HPDE6-E6E7 (cell line): Measurements from ENCODE around the gene AIPL1.

Source experiments
- DNase-seq: peaks from one replicate; pipeline ENCODE4 v3.0.0; 2011; ENCODE audit warnings: missing footprints; ENCODE audit errors: extremely low spot score

Gene AIPL1

DNA sequence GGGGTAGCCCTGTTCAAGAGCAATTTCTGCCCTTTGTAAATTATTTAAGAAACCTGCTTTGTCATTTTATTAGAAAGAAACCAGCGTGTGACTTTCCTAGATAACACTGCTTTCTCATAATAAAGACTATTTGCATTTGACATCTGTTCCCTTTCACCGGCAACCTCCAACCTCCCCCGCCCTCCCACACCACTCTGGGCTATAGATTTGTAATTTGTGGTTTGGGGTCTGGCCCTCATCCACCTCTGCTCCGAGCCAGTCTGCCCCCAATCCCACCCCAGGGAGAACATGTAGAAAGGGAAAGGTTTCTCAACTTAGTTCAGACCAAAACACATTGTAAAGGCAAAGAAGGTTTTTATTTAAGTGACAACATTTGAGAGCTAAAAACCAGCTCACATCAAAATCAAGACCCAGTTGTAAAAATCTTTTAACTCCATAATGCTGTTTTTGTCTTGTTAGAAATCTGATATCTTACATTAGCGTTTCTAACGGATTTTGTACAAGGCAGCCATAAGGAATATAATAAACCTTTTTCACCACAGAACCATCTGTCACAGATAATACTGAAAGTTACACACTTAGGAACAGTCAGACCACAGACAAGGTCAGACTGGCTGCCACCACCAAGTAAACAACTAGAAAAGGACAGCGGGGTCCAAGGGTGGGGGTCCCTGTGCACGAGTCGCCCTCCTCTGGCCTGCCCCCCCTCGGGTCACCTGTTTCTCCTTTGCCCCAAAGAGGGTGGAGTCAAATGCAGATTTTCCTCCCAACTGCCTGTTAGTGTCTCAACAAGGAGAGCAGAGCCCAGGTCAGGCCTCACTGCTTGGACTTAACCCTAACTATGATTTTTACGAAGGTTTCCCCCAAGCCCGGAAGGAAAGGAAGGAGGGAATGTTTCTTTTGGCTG lies 16.3 kb upstream of the AIPL1 start:
- no peak for DNase-seq

DNA sequence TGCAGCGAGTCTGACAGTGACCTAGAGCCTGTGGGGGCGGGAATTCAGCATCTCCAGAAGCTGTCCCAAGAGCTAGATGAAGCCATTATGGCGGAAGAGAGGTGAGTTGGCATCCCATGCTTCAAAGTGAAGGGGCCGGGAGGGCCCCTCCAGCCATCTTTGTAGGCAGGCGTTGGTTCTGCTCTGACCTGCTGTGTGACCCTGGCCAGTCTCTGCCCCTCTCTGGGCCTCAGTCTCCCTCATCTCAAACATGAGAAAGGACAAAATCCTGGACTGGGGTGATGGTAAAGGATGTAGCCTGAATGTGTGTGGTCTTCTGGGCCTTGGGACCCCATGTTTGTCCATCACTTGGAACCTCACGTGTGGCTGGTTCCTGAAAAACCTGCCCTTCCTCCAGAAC lies 14.4 kb upstream of the AIPL1 start:
- no peak for DNase-seq

DNA sequence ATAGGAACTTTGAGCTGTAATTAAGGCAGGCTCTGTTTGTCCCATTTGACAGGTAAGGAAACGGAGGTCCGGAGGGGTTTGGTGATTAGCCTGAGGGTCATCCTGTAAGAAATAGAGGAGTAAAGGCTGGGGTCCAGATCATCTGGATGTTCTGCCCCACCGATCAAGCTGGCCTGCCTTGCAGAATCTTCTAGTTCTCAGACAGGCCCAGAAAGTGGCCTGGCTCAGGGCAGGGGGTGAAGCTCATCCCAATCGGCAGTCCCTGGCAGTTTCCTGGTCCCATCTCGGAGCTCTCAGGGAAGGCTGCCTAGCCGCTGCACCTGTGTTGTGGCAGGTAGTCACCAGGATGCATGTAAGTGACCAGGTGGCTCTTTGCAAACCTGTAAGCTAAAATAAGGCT lies 13.6 kb upstream of the AIPL1 start:
- DNase-seq: no peak

DNA sequence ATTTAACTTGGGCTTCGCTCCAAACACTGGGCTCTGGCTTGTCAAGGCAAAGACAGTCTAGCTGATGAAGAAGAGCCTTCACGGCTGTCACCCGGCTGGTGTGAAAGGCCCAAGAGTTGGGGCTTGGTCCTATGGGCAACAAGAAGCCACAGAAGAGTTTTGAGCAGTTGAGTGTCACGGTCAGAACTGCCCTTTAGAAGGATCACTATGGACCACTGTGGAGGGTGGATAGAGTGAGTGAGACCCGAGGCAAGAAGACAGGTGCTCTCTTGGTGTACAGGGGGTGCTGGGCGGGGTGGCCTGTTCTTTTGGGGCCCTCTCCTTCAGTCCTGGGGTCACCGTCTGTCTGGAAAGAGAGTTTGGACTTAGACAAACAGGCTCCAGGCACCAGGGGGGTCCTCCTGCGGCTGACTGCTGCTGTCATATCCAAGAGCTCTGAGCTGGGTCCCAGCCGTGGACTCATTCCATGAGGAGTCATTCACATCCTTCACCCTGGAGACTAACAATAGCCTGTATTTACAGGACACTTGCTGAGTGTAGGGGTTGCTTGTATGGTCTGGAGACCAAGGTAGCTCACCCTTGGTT lies 11.7 kb upstream of the AIPL1 start:
- no peak for DNase-seq

DNA sequence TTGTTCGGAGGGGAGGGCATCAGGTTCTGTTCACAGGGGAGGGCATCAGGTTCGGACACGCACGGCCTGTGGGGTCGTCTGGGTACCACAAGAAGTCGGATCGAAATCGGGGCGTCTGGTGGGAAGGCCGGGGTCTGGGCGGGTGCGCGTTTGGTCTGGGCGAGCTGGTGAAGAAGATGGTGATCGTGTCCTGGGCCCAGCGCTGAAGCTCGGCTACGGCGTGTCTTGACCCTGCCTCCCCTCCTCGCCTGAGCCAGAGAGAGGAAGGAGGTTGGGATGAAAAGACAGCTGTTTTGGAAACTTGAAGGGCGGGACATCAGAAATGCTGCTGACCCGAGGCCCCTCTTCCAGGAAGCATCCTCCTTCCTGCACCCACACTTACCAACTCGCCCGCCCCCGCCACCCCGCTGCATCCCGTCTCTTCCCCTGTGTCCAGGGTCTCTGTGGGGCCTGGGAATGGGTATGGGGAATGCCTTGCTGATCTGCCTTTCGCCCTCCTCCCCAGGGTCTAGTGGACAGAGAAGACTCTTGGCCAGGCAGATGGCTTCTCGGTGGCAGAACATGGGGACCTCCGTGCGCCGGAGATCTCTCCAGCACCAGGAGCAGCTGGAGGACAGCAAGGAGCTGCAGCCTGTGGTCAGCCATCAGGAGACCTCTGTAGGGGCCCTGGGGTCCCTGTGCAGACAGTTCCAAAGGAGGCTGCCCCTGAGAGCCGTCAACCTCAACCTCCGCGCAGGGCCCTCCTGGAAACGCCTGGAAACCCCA lies 9.8 kb upstream of the AIPL1 start:
- DNase-seq: no peak

DNA sequence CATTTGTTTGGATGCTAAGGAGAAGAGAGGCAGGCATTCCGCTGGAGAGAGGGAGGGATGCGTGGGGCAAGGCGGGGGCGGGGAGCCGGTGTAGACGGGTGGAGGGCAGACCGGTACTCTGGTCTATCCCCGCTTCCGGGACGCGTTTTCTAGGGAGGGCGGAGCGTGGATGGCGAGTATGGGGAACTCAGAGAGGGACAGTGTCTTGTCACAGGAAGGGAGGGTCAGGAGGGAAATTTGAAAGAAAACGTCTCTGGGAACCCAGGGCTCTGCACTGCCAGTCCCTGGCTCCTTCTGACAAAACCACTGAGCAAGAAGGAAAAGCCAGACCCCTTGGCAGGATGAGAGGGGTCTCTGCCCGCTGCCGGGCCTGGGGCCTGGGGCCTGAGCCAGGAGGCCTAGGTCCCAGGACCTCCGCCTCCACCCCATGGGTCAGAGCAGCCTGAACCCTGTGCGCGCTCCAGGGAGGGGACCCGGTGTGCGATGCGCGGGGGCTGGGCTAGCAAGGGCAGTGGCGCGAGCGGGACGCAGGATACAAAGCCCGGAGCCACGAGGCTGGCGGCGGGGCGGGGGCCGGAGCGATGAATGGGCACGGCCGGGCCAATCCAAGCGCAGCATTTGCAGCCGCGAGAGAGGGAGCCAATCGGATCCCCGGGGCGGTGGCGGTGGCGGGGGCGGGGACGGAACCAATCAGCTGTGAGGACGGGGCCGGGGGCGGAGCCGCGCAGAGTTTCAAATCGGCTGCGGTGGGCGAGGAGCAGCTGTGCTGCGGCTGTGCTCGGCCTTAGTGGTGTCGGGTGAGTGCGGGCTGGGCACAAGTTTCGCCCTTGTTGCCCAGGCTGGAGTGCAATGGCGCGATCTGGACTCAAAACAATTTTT lies 9.0 kb upstream of the AIPL1 start, which contains the start of gene PIMREG:
TSS of gene PIMREG (plus strand) at position 764 of the 879 bp plus-strand sequence. CDS start 656 bp downstream, outside the sequence.
- peak; percentile 95 for DNase-seq

DNA sequence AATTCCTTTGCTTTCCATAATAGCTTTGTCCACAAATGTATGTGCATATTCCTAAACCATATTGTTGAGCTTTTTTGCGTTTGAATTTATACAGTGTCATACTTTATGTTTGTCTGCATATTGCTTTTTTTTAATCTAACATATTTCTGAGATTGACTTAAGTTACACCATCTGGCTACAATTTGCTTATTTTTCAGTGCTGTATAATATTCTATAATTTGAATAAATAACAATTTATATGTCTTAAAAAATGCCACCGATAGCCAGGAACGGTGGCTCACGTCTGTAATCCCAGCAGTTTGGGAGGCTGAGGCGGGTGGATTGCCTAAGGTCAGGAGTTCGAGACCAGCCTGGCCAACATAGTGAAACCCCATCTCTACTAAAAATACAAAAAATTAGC lies 7.9 kb upstream of the AIPL1 start:
- no peak for DNase-seq

DNA sequence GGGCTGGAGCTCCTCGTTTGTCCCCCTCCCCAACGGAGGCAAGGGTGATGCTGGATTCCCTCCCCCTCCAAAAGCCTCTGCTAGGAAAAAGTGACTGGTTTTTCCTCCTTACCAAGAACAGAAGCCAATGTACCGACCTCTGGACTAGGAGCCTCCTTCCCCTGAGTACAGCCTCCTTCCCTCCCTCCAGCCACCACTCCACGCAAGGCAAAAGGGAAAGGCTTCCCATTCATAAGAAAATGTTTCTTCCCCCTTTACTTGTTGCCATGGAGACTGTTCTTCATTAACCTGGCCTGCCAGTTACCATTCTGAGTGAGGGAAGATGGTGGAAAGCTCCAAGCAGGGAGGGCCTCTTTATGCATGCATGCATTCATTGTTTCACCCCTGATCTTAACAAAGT lies 5.0 kb upstream of the AIPL1 start:
- no peak for DNase-seq

DNA sequence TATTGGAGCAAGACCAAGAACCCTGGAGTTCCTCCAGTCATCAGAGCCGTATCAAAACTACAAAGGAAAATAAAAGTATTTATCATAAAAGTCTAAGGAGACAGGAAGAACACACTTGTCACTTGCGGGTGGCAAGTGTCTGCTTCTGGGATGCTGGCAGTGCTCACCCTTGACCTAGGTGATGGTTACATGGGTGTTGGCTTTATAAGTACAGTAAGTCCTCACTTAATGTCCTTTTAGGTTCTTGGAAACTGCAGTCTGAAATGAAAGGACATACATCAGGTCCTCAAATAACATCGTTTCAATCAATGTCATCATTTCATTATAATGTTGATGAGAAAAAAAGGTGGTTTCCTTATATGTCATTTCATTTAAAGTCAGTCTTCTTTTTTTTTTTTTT lies 3.0 kb upstream of the AIPL1 start:
- DNase-seq: no peak

DNA sequence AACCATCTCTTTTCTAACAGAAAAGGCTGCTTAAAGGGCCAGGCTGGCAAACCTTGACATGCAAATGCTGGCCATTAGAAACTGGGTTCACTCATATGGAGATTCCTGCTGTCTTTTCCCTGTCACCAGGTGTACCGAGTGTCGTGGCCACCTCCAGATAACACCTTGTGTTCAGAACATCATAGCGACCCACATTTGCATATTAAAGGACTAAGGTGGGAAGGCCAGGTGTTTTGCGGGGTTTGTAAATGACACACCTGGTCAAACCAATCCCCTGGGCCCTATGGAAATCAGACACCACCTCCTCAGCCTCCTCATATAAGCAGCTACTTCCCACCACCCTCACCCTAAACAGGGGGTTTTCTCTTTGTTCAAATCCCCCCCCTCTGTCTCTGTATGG lies 2.5 kb upstream of the AIPL1 start:
- DNase-seq: no peak

DNA sequence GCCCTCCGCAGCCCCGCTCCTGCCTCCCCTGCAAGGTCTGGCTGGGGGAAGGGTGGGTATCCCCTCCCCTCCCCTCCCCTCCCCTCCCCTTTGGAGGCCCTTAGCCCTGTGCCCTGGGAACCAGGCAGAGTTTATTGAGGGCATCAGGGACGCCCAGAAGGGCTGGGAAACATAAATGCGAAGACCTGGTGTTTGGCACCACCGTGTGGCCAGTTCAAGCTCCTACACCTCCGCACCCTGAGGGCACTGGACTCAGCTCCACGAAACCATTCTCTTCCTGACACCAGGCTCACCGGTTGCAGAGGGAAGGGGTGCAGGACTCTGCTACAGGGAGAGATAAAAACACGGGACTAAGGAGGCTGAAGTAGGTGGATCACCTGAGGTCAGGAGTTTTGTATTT lies 1.0 kb upstream of the AIPL1 start:
- peak; percentile 80 for DNase-seq

DNA sequence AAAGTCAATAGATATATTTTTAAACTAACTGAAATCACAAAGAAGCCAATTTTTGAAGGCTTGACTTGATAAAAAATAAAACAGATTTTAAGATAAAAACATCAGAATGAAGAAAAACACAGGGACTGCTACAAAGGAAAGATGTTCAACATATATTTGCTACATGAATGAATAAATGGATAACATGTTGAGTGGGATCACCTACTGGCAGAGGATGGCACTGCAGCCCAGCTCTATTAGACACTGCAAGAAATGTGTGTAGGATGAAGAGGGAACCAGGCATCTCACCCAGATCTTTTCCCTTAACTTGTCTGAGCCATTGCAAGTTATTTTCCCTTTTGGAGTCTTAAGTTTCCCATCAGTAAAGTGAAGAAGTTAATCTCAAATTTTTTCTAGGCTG lies 4.2 kb downstream of the AIPL1 start:
- no peak for DNase-seq

DNA sequence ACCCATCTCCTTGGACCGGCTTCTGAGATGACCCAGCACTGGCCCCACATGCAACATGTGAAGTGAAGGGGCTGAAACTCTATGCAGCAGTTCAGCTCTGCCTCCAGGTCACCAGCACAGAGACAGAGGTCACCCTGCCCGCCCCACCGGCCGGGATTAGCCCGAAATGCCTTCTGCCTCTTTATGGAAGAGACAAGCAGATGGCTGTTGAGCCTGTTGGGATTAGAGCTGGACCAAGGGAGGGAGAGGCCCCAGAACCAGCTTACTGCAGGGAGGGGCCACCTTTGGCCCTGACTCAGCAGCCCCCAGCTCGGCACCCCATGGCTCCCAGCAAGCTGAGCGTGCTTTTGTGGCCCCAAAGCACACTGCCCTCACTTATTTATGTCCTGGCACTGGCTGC lies 5.7 kb downstream of the AIPL1 start:
- DNase-seq: no peak

DNA sequence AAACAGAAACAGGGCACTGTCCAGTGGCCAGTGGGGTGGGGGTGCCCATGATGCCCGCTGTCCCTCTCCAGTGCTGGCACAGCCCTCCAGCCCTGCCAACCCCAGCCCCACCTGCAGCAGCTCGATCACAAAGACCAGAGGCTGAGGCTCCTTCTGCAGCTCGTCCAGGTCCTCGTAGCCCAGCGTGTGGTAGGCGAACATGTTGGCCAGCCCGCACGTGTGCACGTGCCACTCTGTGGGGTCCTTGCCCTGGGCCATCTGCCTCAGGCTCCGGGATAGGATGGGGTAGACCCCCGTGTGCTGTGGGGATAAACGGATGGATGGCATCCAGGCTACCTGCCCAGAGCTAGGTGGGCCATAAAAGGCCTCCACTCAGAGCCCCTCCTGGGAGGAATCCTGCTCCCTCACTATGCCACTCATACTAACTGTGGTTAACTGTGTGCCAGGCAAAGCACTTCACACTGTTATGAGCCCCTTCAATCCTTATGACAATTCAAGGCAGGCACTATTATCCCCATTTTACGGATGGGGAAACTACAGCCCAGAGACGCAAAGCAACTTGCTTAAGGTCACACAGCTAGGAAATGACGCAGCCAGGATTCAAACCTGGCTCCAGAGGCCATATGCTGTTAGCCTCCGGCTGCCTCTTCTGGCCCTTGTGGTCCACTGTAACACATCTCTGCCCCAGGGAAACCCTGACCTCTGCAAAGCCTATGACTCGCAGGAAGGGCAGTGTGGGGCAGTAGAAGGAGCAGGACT lies 6.5 kb downstream of the AIPL1 start:
- no peak for DNase-seq

DNA sequence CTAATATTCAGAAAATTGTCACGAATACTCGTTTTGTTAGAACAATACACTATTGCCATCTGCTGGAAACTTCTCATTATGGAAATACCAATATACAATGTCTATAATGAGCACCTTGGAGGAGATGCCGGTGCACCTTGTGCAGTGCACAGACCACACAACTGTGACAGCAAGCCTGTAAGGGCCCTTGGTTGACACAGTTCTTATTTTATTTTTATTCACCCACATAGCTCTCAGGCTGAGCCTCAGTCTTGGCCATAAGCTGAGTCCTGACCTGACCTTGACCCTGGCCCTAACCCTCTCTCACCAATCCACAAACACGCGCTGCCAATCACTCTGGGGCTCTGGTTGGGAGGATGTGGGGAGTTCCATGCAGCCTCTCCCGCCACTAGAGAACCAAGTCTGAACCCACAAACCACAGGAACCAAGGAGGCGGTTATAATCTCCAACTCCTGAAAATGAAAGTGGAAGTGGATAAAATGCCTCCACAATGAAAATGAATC lies 7.6 kb downstream of the AIPL1 start:
- DNase-seq: no peak

DNA sequence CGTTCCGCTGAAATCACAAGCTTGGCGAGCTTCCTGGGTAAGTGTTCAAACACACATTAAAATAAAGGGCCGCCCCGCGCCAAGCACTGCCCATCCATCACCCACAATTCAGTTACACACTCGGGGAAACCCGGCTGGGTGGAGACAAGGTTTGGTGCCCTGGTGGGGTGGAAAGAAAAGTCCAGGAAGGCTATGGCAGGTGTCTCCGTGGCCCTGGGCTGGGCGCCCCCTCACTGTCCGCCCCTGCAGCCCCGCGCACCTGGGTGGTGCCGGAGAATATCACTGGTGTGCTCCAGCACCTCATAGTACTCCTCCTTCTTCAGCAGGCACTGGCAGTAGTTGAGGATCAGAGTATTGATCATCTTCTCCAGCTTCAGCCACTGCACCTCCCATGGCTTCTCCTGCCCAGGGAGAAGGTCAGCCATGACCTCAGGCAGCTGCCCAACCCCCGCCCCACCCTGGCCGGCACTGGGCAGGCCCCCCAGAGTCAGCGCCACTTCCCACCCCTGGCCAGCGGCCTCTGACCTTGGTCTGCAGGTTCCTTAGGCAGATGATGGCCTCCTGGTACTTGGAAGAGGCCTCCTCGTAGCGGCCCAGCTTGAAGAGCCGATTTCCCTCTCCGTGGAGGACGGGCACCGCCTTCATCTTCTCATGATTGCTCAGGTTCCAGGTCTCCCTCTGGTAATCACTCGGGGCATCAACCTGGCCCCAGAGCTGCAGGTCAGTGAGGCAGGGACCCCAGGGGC lies 8.4 kb downstream of the AIPL1 start:
- no peak for DNase-seq

DNA sequence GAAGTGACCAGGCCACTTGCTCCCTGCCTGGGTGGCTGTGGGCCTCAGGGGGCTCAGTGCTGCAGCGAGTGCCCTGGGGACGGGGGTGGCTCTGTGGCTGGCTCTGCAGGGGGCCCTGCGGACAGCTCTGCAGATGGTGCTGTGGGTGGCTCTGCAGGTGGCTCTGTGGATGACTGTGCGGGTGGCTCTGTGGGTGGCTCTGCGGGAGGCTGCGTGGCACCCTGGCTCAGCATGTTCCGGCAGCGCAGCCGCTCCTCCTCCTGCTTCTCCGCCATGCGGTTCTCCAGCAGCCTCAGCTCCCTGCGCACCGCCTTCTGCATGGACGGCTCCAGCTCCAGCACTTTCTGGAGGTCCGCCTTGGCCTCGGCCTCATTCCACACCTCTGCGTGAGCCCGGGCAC lies 9.5 kb downstream of the AIPL1 start:
- DNase-seq: no peak

DNA sequence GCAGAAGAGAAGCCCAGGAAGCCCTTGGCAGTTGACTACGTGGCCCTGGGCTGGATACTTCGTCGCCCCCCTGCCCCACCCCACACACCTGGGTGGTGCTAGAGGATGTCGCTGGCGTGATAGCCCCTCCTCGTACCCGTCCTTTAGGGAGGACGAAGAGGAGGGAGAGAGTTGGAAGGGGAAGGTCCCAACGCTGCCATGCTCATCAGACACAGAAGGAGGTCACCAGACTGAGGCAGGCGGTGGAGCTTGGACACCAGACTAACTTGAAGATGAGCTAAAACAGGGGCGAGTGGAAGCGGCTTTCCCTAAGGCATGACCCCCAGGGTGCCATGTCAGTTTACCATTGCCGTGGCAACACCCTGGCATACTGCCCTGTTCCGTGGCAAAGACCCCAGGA lies 11.0 kb downstream of the AIPL1 start:
- no peak for DNase-seq

DNA sequence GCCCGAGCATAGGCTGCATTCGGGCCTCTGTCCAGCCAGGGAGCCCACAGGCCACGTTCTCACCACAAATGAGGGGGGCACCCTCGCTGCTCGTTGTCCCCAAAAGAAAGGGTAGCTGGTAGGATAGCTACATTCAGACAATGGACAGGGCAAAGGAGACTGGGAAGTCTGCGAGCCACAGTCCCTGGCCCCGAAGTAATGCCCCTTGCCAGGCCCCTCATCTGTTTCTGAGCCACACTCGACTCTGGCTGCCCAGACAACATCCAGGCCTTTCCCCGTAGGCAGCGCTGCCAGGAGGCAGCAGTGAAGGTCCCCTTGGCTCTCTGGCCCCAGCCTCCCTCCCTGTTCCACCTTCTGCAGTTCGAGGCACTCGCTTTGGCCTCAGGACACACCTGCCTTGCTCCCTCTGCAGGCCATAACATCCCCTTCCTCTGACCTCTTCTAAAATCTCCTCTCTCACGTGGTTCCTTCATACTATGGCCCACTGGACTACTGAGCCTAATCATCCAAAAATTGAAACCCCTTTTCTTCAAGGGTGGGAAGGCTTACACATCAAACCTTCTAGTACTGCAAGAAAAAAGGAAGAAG lies 12.2 kb downstream of the AIPL1 start:
- DNase-seq: no peak
